AML-193 (cell line): Measurements from ENCODE around the gene CDC7.
"Not testable (repeated sequence)": the region's sequence is repeated elsewhere in the genome, so short reads cannot be mapped to it uniquely, and the experiment has no call there.

Source experiments
- DNase-seq, 2 experiments: peaks; one replicate each; lab custom pipeline; 2025; lab: John Stamatoyannopoulos, UW

Gene CDC7

GRCh38 chr1:91511386-91511785 lies 10.7 kb downstream of the CDC7 start:
- DNase-seq, result peak; percentile 36 to 44

GRCh38 chr1:91513160-91513559 lies 12.5 kb downstream of the CDC7 start:
- DNase-seq, result no peak

- DNase-seq, result no peak
Measured at GRCh38 chr1:91513706-91514105, 13.1 kb downstream of the CDC7 start.

GRCh38 chr1:91515994-91516393 lies 15.3 kb downstream of the CDC7 start:
- DNase-seq, result no peak

- DNase-seq, result not testable (repeated sequence)
Measured at GRCh38 chr1:91516605-91517004, 16.0 kb downstream of the CDC7 start.

GRCh38 chr1:91519167-91519566 lies 18.5 kb downstream of the CDC7 start:
- not testable (repeated sequence) for DNase-seq

GRCh38 chr1:91520942-91521507 lies 20.4 kb downstream of the CDC7 start:
- no peak for DNase-seq

- no peak for DNase-seq
Measured at GRCh38 chr1:91523482-91523881, 22.8 kb downstream of the CDC7 start.

- no peak for DNase-seq
Measured at GRCh38 chr1:91526496-91526895, 25.8 kb downstream of the CDC7 start.

GRCh38 chr1:91527266-91527765 lies 26.7 kb downstream of the CDC7 start:
- DNase-seq, result no peak

- no peak for DNase-seq
Measured at GRCh38 chr1:91527781-91528180, 27.1 kb downstream of the CDC7 start.

- DNase-seq, result no peak
Measured at GRCh38 chr1:91529856-91530255, 29.2 kb downstream of the CDC7 start.

GRCh38 chr1:91533361-91534024 lies 32.8 kb downstream of the CDC7 start:
- no peak for DNase-seq

- DNase-seq, result no peak
Measured at GRCh38 chr1:91535441-91535840, 34.8 kb downstream of the CDC7 start.

- DNase-seq, result no peak
Measured at GRCh38 chr1:91537281-91537986, 36.8 kb downstream of the CDC7 start.

GRCh38 chr1:91537987-91538304 lies 37.3 kb downstream of the CDC7 start:
- no peak for DNase-seq

GRCh38 chr1:91540910-91541309 lies 40.3 kb downstream of the CDC7 start:
- DNase-seq, result no peak

GRCh38 chr1:91541918-91542533 lies 41.4 kb downstream of the CDC7 start:
- no peak for DNase-seq

GRCh38 chr1:91545506-91546300 lies 45.1 kb downstream of the CDC7 start:
- DNase-seq, result no peak

- no peak for DNase-seq
Measured at GRCh38 chr1:91546301-91546581, 45.6 kb downstream of the CDC7 start.

- DNase-seq, result no peak
Measured at GRCh38 chr1:91546876-91547275, 46.2 kb downstream of the CDC7 start.

GRCh38 chr1:91548376-91549040 lies 47.9 kb downstream of the CDC7 start:
- no peak for DNase-seq
